ENCODE results near the gene GLDC.

- TF ChIP-seq CTCF (IDR thresholded peaks at IDR 0.05) (no peak), EZH2 (IDR thresholded peaks at IDR 0.05; ENCODE audit: borderline replicate concordance, insufficient read depth, low read depth, low read length, poor library complexity, severe bottlenecking) (no peak)
Observed at GRCh38 chr9:6681957-6682501, 36.5 kb upstream of the GLDC start.

Measured in B cell (primary cell).